Fibroblast of lung (primary cell): Measurements from ENCODE around the gene DAB1.

Experiments used
- EZH2 ChIP-seq: IDR thresholded peaks from 2 replicates; pipeline ENCODE4 v1.5.1; 2012; ENCODE audit warnings: low read length, control low read depth, mild to moderate bottlenecking; ENCODE audit errors: missing control alignments
- TF ChIP-seq, protein P1 (sequence below), 2 donors: IDR thresholded peaks in 1 of 2; conservative IDR thresholded peaks in 1 of 2; 1 replicate in 1 of 2; 2 replicates in 1 of 2; pipeline ENCODE4 v1.5.1; 2011 to 2012; ENCODE audit warnings: low read length in 2 of 2, control low read depth in 1 of 2, inconsistent platforms in 1 of 2, low read depth in 1 of 2, mild to moderate bottlenecking in 1 of 2

DNA sequence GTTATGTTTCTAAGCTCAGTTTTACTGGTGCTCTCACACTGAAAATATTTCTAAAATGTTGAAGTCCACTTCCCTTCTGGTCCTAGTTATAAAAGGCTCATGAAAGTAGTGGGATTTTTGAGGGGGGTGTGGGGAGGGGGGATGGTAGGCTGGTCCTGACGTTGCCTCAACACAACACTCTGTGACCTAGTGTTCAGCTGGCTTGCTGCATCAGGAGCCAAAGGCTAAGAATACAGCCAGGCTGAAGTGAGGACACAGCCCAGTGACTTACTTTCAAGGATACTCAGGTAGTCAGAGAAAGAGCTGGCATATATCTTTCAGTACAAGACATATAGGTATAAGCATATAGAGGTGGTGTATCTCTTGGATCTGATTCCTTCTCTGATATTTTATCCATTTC, 306.1 kb downstream of the DAB1 start:
- TF ChIP-seq, protein P1, sequence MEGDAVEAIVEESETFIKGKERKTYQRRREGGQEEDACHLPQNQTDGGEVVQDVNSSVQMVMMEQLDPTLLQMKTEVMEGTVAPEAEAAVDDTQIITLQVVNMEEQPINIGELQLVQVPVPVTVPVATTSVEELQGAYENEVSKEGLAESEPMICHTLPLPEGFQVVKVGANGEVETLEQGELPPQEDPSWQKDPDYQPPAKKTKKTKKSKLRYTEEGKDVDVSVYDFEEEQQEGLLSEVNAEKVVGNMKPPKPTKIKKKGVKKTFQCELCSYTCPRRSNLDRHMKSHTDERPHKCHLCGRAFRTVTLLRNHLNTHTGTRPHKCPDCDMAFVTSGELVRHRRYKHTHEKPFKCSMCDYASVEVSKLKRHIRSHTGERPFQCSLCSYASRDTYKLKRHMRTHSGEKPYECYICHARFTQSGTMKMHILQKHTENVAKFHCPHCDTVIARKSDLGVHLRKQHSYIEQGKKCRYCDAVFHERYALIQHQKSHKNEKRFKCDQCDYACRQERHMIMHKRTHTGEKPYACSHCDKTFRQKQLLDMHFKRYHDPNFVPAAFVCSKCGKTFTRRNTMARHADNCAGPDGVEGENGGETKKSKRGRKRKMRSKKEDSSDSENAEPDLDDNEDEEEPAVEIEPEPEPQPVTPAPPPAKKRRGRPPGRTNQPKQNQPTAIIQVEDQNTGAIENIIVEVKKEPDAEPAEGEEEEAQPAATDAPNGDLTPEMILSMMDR (conservative IDR thresholded peaks at IDR 0.05 in 1 of 2, IDR thresholded peaks at IDR 0.05 in 1 of 2; ENCODE audit: low read depth in 1 of 2, low read length in 2 of 2), result no peak
- TF ChIP-seq EZH2, result no peak
